ENCODE measurements around the gene NPR3.
A peak's percentile ranks its signal among the peaks of the same experiment; 100 is the strongest.

Gene NPR3

GRCh38 chr5:32735512-32735911, 24.4 kb downstream of the NPR3 start:
- TF ChIP-seq CTCF (IDR thresholded peaks at IDR 0.05; ENCODE audit: low read depth, low read length) = no peak
- no peak for DNase-seq (ENCODE audit: extremely low read depth, low read depth)

GRCh38 chr5:32736842-32737241, 25.7 kb downstream of the NPR3 start:
- no peak for DNase-seq (ENCODE audit: extremely low read depth, low read depth)

GRCh38 chr5:32740651-32741050, 29.5 kb downstream of the NPR3 start:
- no peak for TF ChIP-seq CTCF (IDR thresholded peaks at IDR 0.05; ENCODE audit: low read depth, low read length)
- no peak for DNase-seq (ENCODE audit: extremely low read depth, low read depth)

More at GRCh38 chr5:32736842-32737241, 25.7 kb downstream of the NPR3 start:
- TF ChIP-seq CTCF (IDR thresholded peaks at IDR 0.05; ENCODE audit: low read depth, low read length) = no peak

GRCh38 chr5:32745317-32745716, 34.2 kb downstream of the NPR3 start:
- no peak for DNase-seq (ENCODE audit: extremely low read depth, low read depth)
- TF ChIP-seq CTCF (IDR thresholded peaks at IDR 0.05; ENCODE audit: low read depth, low read length) = no peak

- TF ChIP-seq CTCF (IDR thresholded peaks at IDR 0.05; ENCODE audit: low read depth, low read length) = no peak
- no peak for DNase-seq (ENCODE audit: extremely low read depth, low read depth)
Observed at GRCh38 chr5:32752411-32752810, 41.3 kb downstream of the NPR3 start.

- DNase-seq (ENCODE audit: extremely low read depth, low read depth) = peak; percentile 25
- no peak for TF ChIP-seq CTCF (IDR thresholded peaks at IDR 0.05; ENCODE audit: low read depth, low read length)
Observed at GRCh38 chr5:32753051-32753450, 41.9 kb downstream of the NPR3 start.

GRCh38 chr5:32753765-32754164, 42.6 kb downstream of the NPR3 start:
- peak; percentile 16 for DNase-seq (ENCODE audit: extremely low read depth, low read depth)
- TF ChIP-seq CTCF (IDR thresholded peaks at IDR 0.05; ENCODE audit: low read depth, low read length) = peak; percentile 15
